K562 (cell line): Measurements from ENCODE around the gene SLC19A1. TPM values are rescaled to one million over a fixed set of nuclear protein-coding genes. Genes with fewer than 3 reads are reported as not detected.

Experiments used
- ATAC-seq: fragments of 200-7000 bp; cut with Tn5 transposase; 3 replicates; pipeline ENCODE4 v1.9.1; 2020; ENCODE audit warnings: moderate library complexity
- BruUV-seq: library from RNA; stranded (reverse); fragments of 400-500 nt; replicated peaks from 2 replicates; lab custom pipeline; 2021; lab: Mats Ljungman, UMichigan
- CTCF ChIA-PET: fragments of 300-600 bp; formaldehyde crosslinking; extraction: SDS; loops from one replicate; lab custom pipeline; 2021; ENCODE audit warnings: low intra/inter-chr PET ratio; lab: Yijun Ruan, JAX
- POLR2A ChIA-PET: fragments of 300-600, 350-650 bp; sonication (Branson Sonifier 250); formaldehyde crosslinking; extraction: SDS; loops from one replicate; lab custom pipeline; 2021; ENCODE audit warnings: antibody characterized with exemption, inconsistent platforms; lab: Yijun Ruan, JAX
- DNase-seq, 4 experiments: peaks; one replicate each; pipeline versions ENCODE4 v3.0.0 to v3.0.0-alpha.2; 2011 to 2018; ENCODE audit warnings: low spot score in 3 of 4, mixed read lengths in 3 of 4; ENCODE audit errors: extremely low read depth in 1 of 4
- FAIRE-seq: peaks from 2 replicates; lab custom pipeline; 2011; peaks lifted over from hg19 to GRCh38; lab: Jason Lieb, UNC
- H2AFZ ChIP-seq: 2 replicates; pipeline ENCODE4 v1.6.0; 2011; ENCODE audit warnings: low read depth, low read length, control low read depth, inconsistent platforms
- H3K27ac ChIP-seq: fragments of 200-600 bp; 3 replicates; pipeline ENCODE4 v1.8.0; 2011; ENCODE audit warnings: low read depth, mild to moderate bottlenecking, control low read depth, inconsistent platforms, low read length, moderate library complexity, mixed read lengths; ENCODE audit errors: extremely low read depth
- H3K27me3 ChIP-seq, 2 experiments: fragments of 300-600 bp in 1 of 2; 2 replicates in 1 of 2; 3 replicates in 1 of 2; pipeline versions ENCODE4 v1.6.0 to v1.8.0; 2011; ENCODE audit warnings: inconsistent platforms in 2 of 2, low read length in 2 of 2, mild to moderate bottlenecking in 1 of 2, mixed read lengths in 1 of 2, moderate library complexity in 1 of 2; ENCODE audit not compliant: control insufficient read depth in 2 of 2, insufficient read depth in 2 of 2
- H3K36me3 ChIP-seq: fragments of 300-600 bp; 3 replicates; pipeline ENCODE4 v1.8.0; 2011; ENCODE audit warnings: mild to moderate bottlenecking, low read length, inconsistent platforms; ENCODE audit not compliant: control insufficient read depth, insufficient read depth
- H3K4me1 ChIP-seq, 2 experiments: fragments of 200-600 bp in 1 of 2; replicated peaks in 1 of 2; 2 replicates in 1 of 2; 3 replicates in 1 of 2; pipeline versions ENCODE4 v1.5.1 to v1.8.0; 2011; ENCODE audit warnings: inconsistent platforms in 2 of 2, low read length in 2 of 2, mild to moderate bottlenecking in 1 of 2, mixed read lengths in 1 of 2, moderate library complexity in 1 of 2; ENCODE audit not compliant: control insufficient read depth in 2 of 2, insufficient read depth in 2 of 2
- H3K4me2 ChIP-seq: 2 replicates; pipeline ENCODE4 v1.6.1; 2011; ENCODE audit warnings: low read length, control low read depth, inconsistent platforms, mixed read lengths; ENCODE audit not compliant: insufficient read depth
- H3K4me3 ChIP-seq: fragments of 200-600 bp; sonication (generic), shearing (Covaris generic); 2 replicates; pipeline ENCODE4 v1.5.1; 2016; ENCODE audit warnings: control low read depth, inconsistent platforms
- H3K79me2 ChIP-seq: fragments of 200-600 bp; 3 replicates; pipeline ENCODE4 v1.8.0; 2011; ENCODE audit warnings: low read length, inconsistent platforms; ENCODE audit not compliant: control insufficient read depth, insufficient read depth
- H3K9ac ChIP-seq, 2 experiments: 2 replicates each; pipeline versions ENCODE4 v1.6.0 to v1.6.1; 2011; ENCODE audit warnings: low read depth in 2 of 2, low read length in 2 of 2, control low read depth in 1 of 2, inconsistent platforms in 1 of 2, mild to moderate bottlenecking in 1 of 2, mixed read lengths in 1 of 2; ENCODE audit not compliant: insufficient read depth in 1 of 2
- H3K9me1 ChIP-seq: one replicate; pipeline ENCODE4 v1.6.0; 2011; ENCODE audit warnings: inconsistent platforms, mild to moderate bottlenecking, low read length, moderate library complexity; ENCODE audit not compliant: control insufficient read depth, insufficient read depth
- H3K9me3 ChIP-seq: replicated peaks from 2 replicates; pipeline ENCODE4 v1.5.1; 2011; ENCODE audit warnings: low read depth, low read length, inconsistent platforms; ENCODE audit not compliant: control insufficient read depth, insufficient read depth
- H4K20me1 ChIP-seq: replicated peaks from 2 replicates; pipeline ENCODE4 v1.6.1; 2011; ENCODE audit warnings: low read length, inconsistent platforms, mixed read lengths; ENCODE audit not compliant: control insufficient read depth, insufficient read depth
- ATF7 ChIP-seq: fragments of 450-650 bp; IDR thresholded peaks from 2 replicates; pipeline ENCODE4 v1.7.1; 2014; ENCODE audit warnings: mild to moderate bottlenecking, moderate library complexity
- CCNT2 ChIP-seq: IDR thresholded peaks from 2 replicates; pipeline ENCODE4 v1.6.1; 2011; ENCODE audit warnings: borderline replicate concordance, low read depth, mild to moderate bottlenecking, moderate library complexity, mixed read lengths, low read length; ENCODE audit not compliant: insufficient read length; ENCODE audit errors: extremely low read depth
- E2F6 ChIP-seq, 2 experiments: IDR thresholded peaks; 2 replicates each; pipeline ENCODE4 v1.6.1; 2011; ENCODE audit warnings: borderline replicate concordance in 1 of 2, control low read depth in 1 of 2, low read depth in 1 of 2, low read length in 1 of 2, mild to moderate bottlenecking in 1 of 2, mixed read lengths in 1 of 2, moderate library complexity in 1 of 2; ENCODE audit not compliant: insufficient read depth in 1 of 2, insufficient read length in 1 of 2, poor library complexity in 1 of 2, severe bottlenecking in 1 of 2; ENCODE audit errors: extremely low read depth in 1 of 2
- L3MBTL2 ChIP-seq: fragments of 450-650 bp; IDR thresholded peaks from 2 replicates; pipeline ENCODE4 v1.6.1; 2016; ENCODE audit warnings: mild to moderate bottlenecking, moderate library complexity
- NFE2L1 ChIP-seq: fragments of 450-650 bp; IDR thresholded peaks from 2 replicates; pipeline ENCODE4 v1.6.1; 2016; ENCODE audit warnings: missing genetic modification characterization, low read depth, mild to moderate bottlenecking, missing compliant biosample characterization, moderate library complexity, borderline replicate concordance
- PHTF2 ChIP-seq: fragments of 250-450 bp; sonication (Bioruptor Pico); IDR thresholded peaks from 2 replicates; pipeline ENCODE4 v1.5.0; 2021; ENCODE audit warnings: mild to moderate bottlenecking
- POLR2G ChIP-seq: fragments of 200-400 bp; formaldehyde crosslinking; IDR thresholded peaks from 2 replicates; pipeline ENCODE4 v1.6.1; 2017; ENCODE audit warnings: low read depth, mild to moderate bottlenecking, antibody characterized with exemption, low read length, moderate library complexity
- PRMT5 ChIP-seq: sonication (generic); formaldehyde crosslinking; IDR thresholded peaks from 2 replicates; pipeline ENCODE4 v1.5.0; 2020; ENCODE audit warnings: missing genetic modification reagents
- RB1 ChIP-seq: fragments of 450-650 bp; IDR thresholded peaks from 2 replicates; pipeline ENCODE4 v1.6.1; 2017; ENCODE audit warnings: low read depth, mild to moderate bottlenecking
- TBP ChIP-seq: optimal IDR thresholded peaks from 2 replicates; pipeline ENCODE3; 2011; ENCODE audit warnings: low read depth, low read length, improper control_type of control experiment
- UBTF ChIP-seq, 2 experiments: IDR thresholded peaks; 2 replicates each; pipeline ENCODE4 v1.6.1; 2012; ENCODE audit warnings: improper control_type of control experiment in 2 of 2, low read depth in 2 of 2, low read length in 2 of 2, borderline replicate concordance in 1 of 2
- ZNF282 ChIP-seq: sonication (generic); formaldehyde crosslinking; IDR thresholded peaks from 2 replicates; pipeline ENCODE4 v1.8.1; 2023; ENCODE audit warnings: missing genetic modification reagents
- WGBS: fragments of 100-300 bp; shearing (Covaris generic); methylation state at CpG from one replicate; pipeline ENCODE4 v1.1.6; 2016; ENCODE audit warnings: low coverage, mixed read lengths; ENCODE audit not compliant: insufficient coverage; ENCODE audit errors: missing lambda C conversion rate; 5-methylcytosine and 5-hydroxymethylcytosine counted together
- in situ Hi-C: fragments of 300-500 bp; cut with MboI; formaldehyde crosslinking; loops from 4 replicates; pipeline ENCODE4 v1.15.0; 2018; ENCODE audit warnings: inconsistent platforms, mixed read lengths
- intact Hi-C: fragments of 100-400 bp; cut with micrococcal nuclease; formaldehyde crosslinking; loops from 2 replicates; pipeline ENCODE4 v1.14.2; 2022
- polyA plus RNA-seq, 8 experiments: library from polyadenylated mRNA; depleted of rRNA in 4 of 8; stranded (reverse) in 5 of 8; unstranded in 3 of 8; fragments of >200 nt; fragmentation: Nextera tagmentation in 2 of 8; fragmentation: Illumina TruSeq in 1 of 8; extraction: Ambion mirVana in 2 of 8; extraction: Trizol in 1 of 8; gene quantifications; 2 replicates each; pipeline versions ENCODE4 v1.2.1 to v1.2.3, GENCODE V29; 2011 to 2014; ENCODE audit warnings: inconsistent platforms in 1 of 8, missing spikeins in 1 of 8
- total RNA-seq, 7 experiments: library from RNA; depleted of rRNA in 6 of 7; stranded (reverse); fragments of >200 nt in 6 of 7; fragmentation: Illumina TruSeq in 2 of 7; extraction: Trizol in 2 of 7; gene quantifications; 2 replicates each; pipeline versions ENCODE4 v1.2.1 to v1.2.3, GENCODE V29; 2011 to 2021; ENCODE audit warnings: low replicate concordance in 1 of 7
- TF ChIP-seq, protein P1 (sequence below): sonication (generic); formaldehyde crosslinking; IDR thresholded peaks from 2 replicates; pipeline ENCODE4 v1.8.1; 2023; ENCODE audit warnings: mild to moderate bottlenecking, missing genetic modification reagents
- TF ChIP-seq, protein P2 (sequence below): IDR thresholded peaks from 3 replicates; pipeline ENCODE4 v1.6.1; 2011; ENCODE audit warnings: borderline replicate concordance, mild to moderate bottlenecking; ENCODE audit not compliant: insufficient read length, insufficient read depth

SLC19A1 gene
- total and polyA plus RNA-seq, 9 of the 15 experiments (the other 6 are each of a cell fraction or from before 2014, with no cell fraction given), result 0.65 to 88.7 (median 12.0) TPM

- DNase-seq, result peak; percentile 76 to 97 (median 97)
- TF ChIP-seq CCNT2 (peak; percentile 10), POLR2G (peak; percentile 62; the same call in 1 of the 2 replicates), ZNF282 (CRISPR knock-in tag) (no peak), ATF7 (0 out of 2 replicates have a peak, but pooled peaks have one; percentile 18), L3MBTL2 (peak; percentile 78), TBP (peak; percentile 34), E2F6 (IDR thresholded peaks at IDR 0.05; ENCODE audit: borderline replicate concordance in 1 of 2, extremely low read depth in 1 of 2, insufficient read depth in 1 of 2, insufficient read length in 1 of 2, low read depth in 1 of 2, low read length in 1 of 2, poor library complexity in 1 of 2, severe bottlenecking in 1 of 2) (peak in 1 of 2 experiments; percentile 52), RB1 (peak; percentile 22; the same call in 1 of the 2 replicates), NFE2L1 (tag) (no peak), UBTF (IDR thresholded peaks at IDR 0.05; ENCODE audit: borderline replicate concordance in 1 of 2, low read depth in 2 of 2, low read length in 2 of 2) (peak; percentile 72 to 82; a peak in 2 of 4 replicates), PRMT5 (CRISPR knock-in tag) (no peak), PHTF2 (no peak)
- TF ChIP-seq, protein P1, sequence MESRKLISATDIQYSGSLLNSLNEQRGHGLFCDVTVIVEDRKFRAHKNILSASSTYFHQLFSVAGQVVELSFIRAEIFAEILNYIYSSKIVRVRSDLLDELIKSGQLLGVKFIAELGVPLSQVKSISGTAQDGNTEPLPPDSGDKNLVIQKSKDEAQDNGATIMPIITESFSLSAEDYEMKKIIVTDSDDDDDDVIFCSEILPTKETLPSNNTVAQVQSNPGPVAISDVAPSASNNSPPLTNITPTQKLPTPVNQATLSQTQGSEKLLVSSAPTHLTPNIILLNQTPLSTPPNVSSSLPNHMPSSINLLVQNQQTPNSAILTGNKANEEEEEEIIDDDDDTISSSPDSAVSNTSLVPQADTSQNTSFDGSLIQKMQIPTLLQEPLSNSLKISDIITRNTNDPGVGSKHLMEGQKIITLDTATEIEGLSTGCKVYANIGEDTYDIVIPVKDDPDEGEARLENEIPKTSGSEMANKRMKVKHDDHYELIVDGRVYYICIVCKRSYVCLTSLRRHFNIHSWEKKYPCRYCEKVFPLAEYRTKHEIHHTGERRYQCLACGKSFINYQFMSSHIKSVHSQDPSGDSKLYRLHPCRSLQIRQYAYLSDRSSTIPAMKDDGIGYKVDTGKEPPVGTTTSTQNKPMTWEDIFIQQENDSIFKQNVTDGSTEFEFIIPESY (CRISPR knock-in tag), result peak; percentile 45; the same call in 1 of the 2 replicates
- TF ChIP-seq, protein P2, sequence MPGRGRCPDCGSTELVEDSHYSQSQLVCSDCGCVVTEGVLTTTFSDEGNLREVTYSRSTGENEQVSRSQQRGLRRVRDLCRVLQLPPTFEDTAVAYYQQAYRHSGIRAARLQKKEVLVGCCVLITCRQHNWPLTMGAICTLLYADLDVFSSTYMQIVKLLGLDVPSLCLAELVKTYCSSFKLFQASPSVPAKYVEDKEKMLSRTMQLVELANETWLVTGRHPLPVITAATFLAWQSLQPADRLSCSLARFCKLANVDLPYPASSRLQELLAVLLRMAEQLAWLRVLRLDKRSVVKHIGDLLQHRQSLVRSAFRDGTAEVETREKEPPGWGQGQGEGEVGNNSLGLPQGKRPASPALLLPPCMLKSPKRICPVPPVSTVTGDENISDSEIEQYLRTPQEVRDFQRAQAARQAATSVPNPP, result no peak
Measured at GRCh38 chr21:45590246-45590725, 48.0 kb upstream of the SLC19A1 start.

More at GRCh38 chr21:45590246-45590725, 48.0 kb upstream of the SLC19A1 start:
- Histone ChIP-seq H3K4me2 (peak overlapping the region; percentile 68), H3K9me1 (peaks cover 6% of the 10 kb centered on the region), H3K9ac (peak overlapping the region; percentile 34 to 70; a peak in 3 of 4 replicates), H2AFZ (peak overlapping the region; percentile 89), H3K4me3 (peak overlapping the region; percentile 53), H3K9me3 (peaks cover 12% of the 10 kb centered on the region; the same call in 1 of the 2 replicates), H3K4me1 (peaks cover 23 to 42% of the 10 kb centered on the region in 2 experiments), H4K20me1 (no peaks in the 10 kb centered on the region; the same call in 1 of the 2 replicates), H3K79me2 (peaks cover 18% of the 10 kb centered on the region), H3K27me3 (peaks cover 0 to 4% of the 10 kb centered on the region in 2 experiments; a peak in 2 of 5 replicates), H3K27ac (no peak overlapping the region), H3K36me3 (peaks cover 6% of the 10 kb centered on the region; the same call in 2 of the 3 replicates)
- ATAC-seq, result peak; percentile 84
- 11% methylated on average over 24 of the region's 46 CpGs for WGBS
- CTCF ChIA-PET, result no interaction called here
- POLR2A ChIA-PET, result interaction anchor here (1.0 kb wide), 1 partner anchor 34 kb away, joined by 4 read pairs; no protein-coding TSS in a partner anchor
- no peak for FAIRE-seq
- intact Hi-C loops, result loop anchor here (5.0 kb wide), 2 partner anchors 228 to 298 kb away; no protein-coding TSS in a partner anchor
- no TSS peak for BruUV-seq
- in situ Hi-C loops, result no loop called here
